Stimulated activated CD4-positive, alpha-beta T cell treated with anti-CD3 and anti-CD28 coated beads, Interleukin-12 subunit alpha, Interleukin-12 subunit beta, amount 100 ng/mL, for 24 hours (primary cell): ENCODE measurements around the gene ZNF317.
A peak's percentile ranks its signal among the peaks of the same experiment; 100 is the strongest.
"Not testable (repeated sequence)": the region's sequence is repeated elsewhere in the genome, so short reads cannot be mapped to it uniquely, and the experiment has no call there.

Experiments used
- DNase-seq, 2 experiments: peaks; one replicate each; pipeline ENCODE4 v3.0.0-alpha.2; 2020; ENCODE audit warnings: low read depth in 2 of 2

The ZNF317 gene

DNA sequence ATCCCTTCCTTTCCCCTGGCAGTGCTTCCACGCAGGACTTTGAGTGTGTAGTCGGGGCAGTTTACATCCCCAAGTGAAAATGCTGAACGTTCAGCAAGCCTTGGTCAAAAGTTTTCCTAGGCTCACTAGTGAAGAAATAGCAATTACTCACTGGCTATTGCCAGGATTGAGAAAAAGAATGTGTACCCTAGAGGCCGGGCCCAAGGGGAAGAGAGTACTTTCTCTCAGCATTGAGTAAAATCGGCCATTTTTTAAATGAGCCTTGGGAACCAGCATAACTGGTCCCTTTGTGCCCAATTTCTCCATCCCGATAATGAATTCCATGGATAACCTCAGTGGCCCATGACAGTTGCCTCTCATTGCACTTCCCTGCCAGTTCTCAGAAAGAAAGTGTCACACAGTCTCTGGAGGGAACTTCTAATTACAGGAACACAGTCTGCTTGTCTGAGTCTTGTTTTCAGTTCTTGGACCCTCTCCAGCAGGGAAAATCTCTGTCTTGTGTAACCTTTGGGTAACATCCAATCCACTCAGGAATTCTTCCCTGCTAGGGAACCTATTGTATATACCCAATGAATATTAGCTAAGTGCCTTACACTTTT is 31.3 kb downstream of the ZNF317 start:
- DNase-seq: no peak

DNA sequence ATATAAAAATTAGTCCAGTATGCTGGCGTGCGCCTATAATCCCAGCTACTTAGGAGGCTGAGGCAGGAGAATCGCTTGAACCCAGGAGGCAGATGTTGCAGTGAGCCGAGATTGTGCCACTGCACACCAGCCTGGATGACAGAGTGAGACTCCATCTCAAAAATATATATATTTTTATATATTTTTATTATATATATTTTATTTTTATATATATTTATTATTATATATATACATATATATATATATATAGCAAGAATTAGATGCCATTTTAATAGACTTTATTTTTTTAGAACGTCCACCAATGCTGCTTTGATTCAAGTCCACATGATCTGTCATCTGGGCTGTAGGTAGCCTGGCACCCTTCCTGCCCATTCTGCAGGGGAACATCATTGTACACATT is 35.1 kb downstream of the ZNF317 start:
- no peak for DNase-seq

DNA sequence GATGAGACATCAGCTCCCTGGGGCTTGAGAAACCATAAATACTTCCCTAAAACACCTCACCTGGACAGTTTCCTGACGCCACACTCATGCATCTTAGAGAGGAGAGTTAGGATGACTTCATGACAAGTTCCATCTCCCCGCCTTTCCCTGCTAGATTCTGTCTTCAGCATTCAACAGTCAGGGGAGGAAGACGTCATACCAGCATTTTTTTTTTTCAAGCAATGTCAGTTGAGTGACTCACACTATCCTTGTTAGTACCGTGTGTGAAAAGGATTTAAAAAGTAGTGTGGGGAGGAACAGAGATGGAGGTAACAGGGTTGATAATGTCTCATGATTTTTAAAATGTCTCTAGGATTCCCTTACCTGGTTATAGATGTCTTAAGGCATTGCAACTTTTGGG is 38.7 kb downstream of the ZNF317 start, which contains the start of gene OR7D2:
TSS of gene OR7D2 (plus strand) at position 79 of the 400 bp plus-strand sequence. CDS start 6,803 bp downstream, outside the sequence.
- DNase-seq: no peak

DNA sequence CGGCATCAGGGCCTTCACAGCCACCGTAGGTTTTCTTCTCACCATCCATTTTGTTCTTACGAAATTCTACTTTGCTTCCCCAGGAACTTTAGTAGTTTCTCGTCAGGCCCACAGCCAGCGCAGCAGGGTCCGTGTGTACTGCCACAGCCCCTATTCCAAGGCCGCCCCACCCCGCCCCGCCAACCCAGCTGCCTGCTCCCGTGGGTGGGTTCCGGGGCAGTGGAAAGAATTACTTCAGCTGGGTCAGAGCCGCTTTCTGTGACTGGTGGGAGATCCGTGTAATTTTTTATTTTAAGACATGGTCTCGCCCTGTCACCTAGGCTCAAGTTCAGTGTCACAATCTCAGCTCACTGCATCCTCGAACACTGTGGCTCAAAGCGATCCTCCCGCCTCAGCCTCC is 42.8 kb downstream of the ZNF317 start:
- DNase-seq: no peak

DNA sequence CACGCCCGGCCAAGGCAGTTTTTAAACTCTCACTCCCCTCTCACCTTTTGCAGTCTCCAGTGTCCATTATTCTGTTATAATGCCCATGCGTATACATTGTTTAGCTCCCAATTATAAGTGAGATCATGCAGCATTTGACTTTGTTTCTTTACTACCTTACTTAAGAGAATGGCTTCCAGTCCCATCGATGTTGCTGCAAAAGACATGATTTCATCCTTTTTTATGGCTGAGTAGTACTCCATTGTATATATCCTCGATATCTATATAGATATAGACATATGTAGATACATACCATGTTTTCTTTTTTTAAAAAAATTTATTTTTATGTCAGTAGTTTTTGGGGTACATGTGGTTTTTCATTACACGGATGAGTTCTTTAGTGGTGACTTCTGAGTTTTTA is 47.0 kb downstream of the ZNF317 start:
- no peak for DNase-seq

DNA sequence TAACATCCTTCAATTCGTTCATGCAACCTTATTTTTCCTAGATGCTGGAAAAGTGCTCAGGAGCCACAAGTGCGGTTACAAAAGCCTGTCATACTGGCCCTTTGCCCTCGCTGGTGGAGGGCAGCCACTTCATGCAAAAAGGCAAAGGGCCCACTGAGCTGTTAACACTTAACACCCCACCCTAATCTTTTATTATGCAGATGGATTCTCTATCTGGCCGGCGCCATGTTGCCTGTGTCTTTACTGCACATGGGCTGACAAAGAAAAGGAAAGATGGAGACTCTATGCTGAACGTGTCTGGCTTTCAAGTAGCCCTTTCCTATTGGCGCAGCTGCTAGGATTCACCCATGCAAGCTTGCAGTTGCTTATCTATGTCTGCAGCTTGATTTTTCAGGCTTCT is 49.3 kb downstream of the ZNF317 start:
- no peak for DNase-seq

DNA sequence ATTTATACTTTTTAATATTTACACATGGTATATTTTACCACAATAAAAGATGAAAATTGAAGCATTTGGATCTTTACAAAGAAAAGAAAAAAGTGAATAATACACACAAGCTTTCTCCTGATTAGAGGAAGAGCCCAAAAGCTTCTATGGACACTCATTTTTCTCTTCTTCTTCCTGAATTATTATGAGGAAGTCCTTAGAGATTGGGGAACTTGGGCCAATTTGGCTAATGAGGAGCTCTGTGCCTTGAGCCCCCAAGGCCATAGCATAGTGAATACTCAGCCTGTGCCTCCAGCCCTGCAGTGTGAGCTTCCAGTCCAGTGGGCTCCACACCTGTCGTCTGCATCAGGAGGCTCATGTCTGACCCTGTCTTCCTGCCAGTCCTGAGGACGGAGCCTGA is 57.8 kb downstream of the ZNF317 start:
- DNase-seq: not testable (repeated sequence)

DNA sequence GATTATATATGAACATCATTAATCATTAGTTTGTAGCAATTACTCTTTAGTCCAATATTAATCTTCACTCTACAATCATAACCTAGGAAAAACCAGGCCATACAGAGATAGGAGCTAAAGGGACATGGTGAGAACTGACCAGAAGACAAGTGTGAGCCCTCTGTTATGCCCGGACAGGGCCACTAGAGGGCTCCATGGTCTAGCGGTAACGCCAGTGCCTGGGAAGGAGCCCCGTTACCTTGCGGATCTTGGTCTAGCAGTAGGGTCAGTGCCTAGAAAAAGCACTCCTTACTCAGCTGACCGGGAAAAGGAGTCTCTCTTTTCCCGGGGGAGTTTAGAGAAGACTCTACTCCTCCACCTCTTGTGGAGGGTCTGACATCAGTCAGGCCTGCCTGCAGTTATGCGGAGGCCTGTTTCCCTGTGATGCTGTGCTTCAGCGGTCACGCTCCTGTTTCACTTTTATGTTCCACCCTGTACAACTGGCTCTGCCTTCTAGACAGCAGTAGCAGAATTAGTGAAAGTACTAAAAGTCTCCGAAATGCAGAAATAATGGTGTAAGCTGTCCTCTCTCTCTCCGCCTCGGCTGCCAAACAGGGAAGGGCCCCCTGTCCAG is 65.4 kb downstream of the ZNF317 start:
- DNase-seq: peak; percentile 24 to 63
